Measurements from ENCODE around the gene TMOD1. TPM values are rescaled to one million over a fixed set of nuclear protein-coding genes. Genes with fewer than 3 reads are reported as not detected.
"Not testable (repeated sequence)": the region's sequence is repeated elsewhere in the genome, so short reads cannot be mapped to it uniquely, and the experiment has no call there.

Gene TMOD1
- total RNA-seq, 1 experiment from 2014 or later = 3.0 TPM

- in situ Hi-C loops (cut with HindIII; ENCODE audit: low pct_unique_long_range_greater_than_20kb, low sequenced_read_pairs) = no loop called here
These were observed 14.4 kb upstream of the TMOD1 start for GRCh38 chr9:97487107-97487506.

GRCh38 chr9:97487861-97488260, 13.6 kb upstream of the TMOD1 start:
- in situ Hi-C loops (cut with HindIII; ENCODE audit: low pct_unique_long_range_greater_than_20kb, low sequenced_read_pairs) = no loop called here

More at GRCh38 chr9:97487107-97487506, 14.4 kb upstream of the TMOD1 start:
- DNase-seq (ENCODE audit: low read depth, low spot score) = peak; percentile 52

GRCh38 chr9:97491216-97491999, 10.1 kb upstream of the TMOD1 start:
- in situ Hi-C loops (cut with HindIII; ENCODE audit: low pct_unique_long_range_greater_than_20kb, low sequenced_read_pairs) = no loop called here
- DNase-seq (ENCODE audit: low read depth, low spot score) = no peak

More at GRCh38 chr9:97487861-97488260, 13.6 kb upstream of the TMOD1 start:
- no peak for DNase-seq (ENCODE audit: low read depth, low spot score)

GRCh38 chr9:97497558-97498375, 3.7 kb upstream of the TMOD1 start:
- in situ Hi-C loops (cut with HindIII; ENCODE audit: low pct_unique_long_range_greater_than_20kb, low sequenced_read_pairs); DNase-seq (ENCODE audit: low read depth, low spot score): not testable (repeated sequence)

GRCh38 chr9:97498846-97499245, 2.6 kb upstream of the TMOD1 start:
- in situ Hi-C loops (cut with HindIII; ENCODE audit: low pct_unique_long_range_greater_than_20kb, low sequenced_read_pairs); DNase-seq (ENCODE audit: low read depth, low spot score): not testable (repeated sequence)

GRCh38 chr9:97500263-97500662, 1.2 kb upstream of the TMOD1 start:
- in situ Hi-C loops (cut with HindIII; ENCODE audit: low pct_unique_long_range_greater_than_20kb, low sequenced_read_pairs) = no loop called here
- no peak for DNase-seq (ENCODE audit: low read depth, low spot score)

GRCh38 chr9:97500765-97501176, 695 bp upstream of the TMOD1 start:
- in situ Hi-C loops (cut with HindIII; ENCODE audit: low pct_unique_long_range_greater_than_20kb, low sequenced_read_pairs) = no loop called here

GRCh38 chr9:97501972-97502221, 431 bp downstream of the TMOD1 start:
- no peak for DNase-seq (ENCODE audit: low read depth, low spot score)
- in situ Hi-C loops (cut with HindIII; ENCODE audit: low pct_unique_long_range_greater_than_20kb, low sequenced_read_pairs) = no loop called here

More at GRCh38 chr9:97500765-97501176, 695 bp upstream of the TMOD1 start:
- no peak for DNase-seq (ENCODE audit: low read depth, low spot score)

- in situ Hi-C loops (cut with HindIII; ENCODE audit: low pct_unique_long_range_greater_than_20kb, low sequenced_read_pairs) = no loop called here
- no peak for DNase-seq (ENCODE audit: low read depth, low spot score)
These were observed 937 bp downstream of the TMOD1 start for GRCh38 chr9:97502222-97502983.

- DNase-seq (ENCODE audit: low read depth, low spot score) = no peak
- in situ Hi-C loops (cut with HindIII; ENCODE audit: low pct_unique_long_range_greater_than_20kb, low sequenced_read_pairs) = no loop called here
These were observed 1.8 kb downstream of the TMOD1 start for GRCh38 chr9:97502984-97503861.

- in situ Hi-C loops (cut with HindIII; ENCODE audit: low pct_unique_long_range_greater_than_20kb, low sequenced_read_pairs) = no loop called here
- no peak for DNase-seq (ENCODE audit: low read depth, low spot score)
These were observed 2.4 kb downstream of the TMOD1 start for GRCh38 chr9:97503862-97504210.

GRCh38 chr9:97504381-97505216, 3.1 kb downstream of the TMOD1 start:
- DNase-seq (ENCODE audit: low read depth, low spot score) = no peak
- in situ Hi-C loops (cut with HindIII; ENCODE audit: low pct_unique_long_range_greater_than_20kb, low sequenced_read_pairs) = no loop called here

GRCh38 chr9:97505845-97506244, 4.4 kb downstream of the TMOD1 start:
- DNase-seq (ENCODE audit: low read depth, low spot score) = no peak
- in situ Hi-C loops (cut with HindIII; ENCODE audit: low pct_unique_long_range_greater_than_20kb, low sequenced_read_pairs) = no loop called here

- no peak for DNase-seq (ENCODE audit: low read depth, low spot score)
- in situ Hi-C loops (cut with HindIII; ENCODE audit: low pct_unique_long_range_greater_than_20kb, low sequenced_read_pairs) = no loop called here
These were observed 4.8 kb downstream of the TMOD1 start for GRCh38 chr9:97506306-97506705.

GRCh38 chr9:97506787-97507186, 5.3 kb downstream of the TMOD1 start:
- in situ Hi-C loops (cut with HindIII; ENCODE audit: low pct_unique_long_range_greater_than_20kb, low sequenced_read_pairs) = no loop called here
- no peak for DNase-seq (ENCODE audit: low read depth, low spot score)

GRCh38 chr9:97507428-97507984, 6.0 kb downstream of the TMOD1 start:
- in situ Hi-C loops (cut with HindIII; ENCODE audit: low pct_unique_long_range_greater_than_20kb, low sequenced_read_pairs) = no loop called here

More at GRCh38 chr9:97507428-97507984, 6.0 kb downstream of the TMOD1 start:
- DNase-seq (ENCODE audit: low read depth, low spot score) = no peak
